HEK293T (cell line): Measurements from ENCODE around the gene SH3BP5.

Experiments used
- CTCF ChIA-PET: fragments of 350-600 bp; formaldehyde crosslinking; extraction: SDS; loops from one replicate; lab custom pipeline; 2021; ENCODE audit warnings: antibody characterized with exemption, inconsistent platforms; lab: Yijun Ruan, JAX
- POLR2A ChIA-PET: fragments of 350-600 bp; formaldehyde crosslinking; extraction: SDS; loops from one replicate; lab custom pipeline; 2020; ENCODE audit warnings: antibody characterized with exemption, inconsistent platforms; lab: Yijun Ruan, JAX
- DNase-seq: peaks from one replicate; pipeline ENCODE4 v3.0.0; 2012; ENCODE audit warnings: mixed read lengths; ENCODE audit errors: extremely low spot score
- ARNT ChIP-seq: fragments of 450-650 bp; IDR thresholded peaks from 2 replicates; pipeline ENCODE4 v1.6.1; 2017; ENCODE audit warnings: mild to moderate bottlenecking
- BHLHE40 ChIP-seq: fragments of 450-650 bp; IDR thresholded peaks from 2 replicates; pipeline ENCODE4 v1.6.1; 2016; ENCODE audit warnings: mild to moderate bottlenecking, moderate library complexity, borderline replicate concordance
- CTBP1 ChIP-seq: fragments of 450-650 bp; IDR thresholded peaks from 2 replicates; pipeline ENCODE4 v1.6.1; 2016; ENCODE audit warnings: borderline replicate concordance
- ELF4 ChIP-seq: fragments of 450-650 bp; IDR thresholded peaks from 2 replicates; pipeline ENCODE4 v1.6.1; 2017; ENCODE audit warnings: antibody characterized with exemption
- FOXA1 ChIP-seq: fragments of 450-650 bp; IDR thresholded peaks from 2 replicates; pipeline ENCODE4 v1.6.1; 2016; ENCODE audit warnings: mild to moderate bottlenecking
- FOXK2 ChIP-seq: fragments of 450-650 bp; IDR thresholded peaks from 2 replicates; pipeline ENCODE4 v1.6.1; 2016; ENCODE audit warnings: mild to moderate bottlenecking
- FOXM1 ChIP-seq: fragments of 450-650 bp; IDR thresholded peaks from 2 replicates; pipeline ENCODE4 v1.6.1; 2017; ENCODE audit warnings: mild to moderate bottlenecking, borderline replicate concordance
- HDGF ChIP-seq: fragments of 450-650 bp; IDR thresholded peaks from 2 replicates; pipeline ENCODE4 v1.6.1; 2017; ENCODE audit warnings: antibody characterized with exemption, borderline replicate concordance
- L3MBTL2 ChIP-seq: fragments of 450-650 bp; conservative IDR thresholded peaks from 2 replicates; pipeline ENCODE4 v1.6.1; 2016; ENCODE audit warnings: mild to moderate bottlenecking
- LEF1 ChIP-seq: fragments of 450-650 bp; IDR thresholded peaks from 2 replicates; pipeline ENCODE4 v1.6.1; 2017; ENCODE audit warnings: mild to moderate bottlenecking, borderline replicate concordance
- NFRKB ChIP-seq: fragments of 450-650 bp; IDR thresholded peaks from 2 replicates; pipeline ENCODE4 v1.6.1; 2016; ENCODE audit warnings: mild to moderate bottlenecking, moderate library complexity
- SP1 ChIP-seq: fragments of 450-650 bp; IDR thresholded peaks from 2 replicates; pipeline ENCODE4 v1.6.1; 2017
- SUZ12 ChIP-seq: fragments of 450-650 bp; IDR thresholded peaks from 2 replicates; pipeline ENCODE4 v1.6.1; 2016; ENCODE audit warnings: mild to moderate bottlenecking
- TARDBP ChIP-seq: fragments of 450-650 bp; IDR thresholded peaks from 2 replicates; pipeline ENCODE4 v1.6.1; 2016
- ZNF384 ChIP-seq: fragments of 450-650 bp; IDR thresholded peaks from 2 replicates; pipeline ENCODE4 v1.6.1; 2016
- TF ChIP-seq, protein P1 (sequence below): fragments of 450-650 bp; IDR thresholded peaks from 2 replicates; pipeline ENCODE4 v1.6.1; 2016

Gene SH3BP5

DNA sequence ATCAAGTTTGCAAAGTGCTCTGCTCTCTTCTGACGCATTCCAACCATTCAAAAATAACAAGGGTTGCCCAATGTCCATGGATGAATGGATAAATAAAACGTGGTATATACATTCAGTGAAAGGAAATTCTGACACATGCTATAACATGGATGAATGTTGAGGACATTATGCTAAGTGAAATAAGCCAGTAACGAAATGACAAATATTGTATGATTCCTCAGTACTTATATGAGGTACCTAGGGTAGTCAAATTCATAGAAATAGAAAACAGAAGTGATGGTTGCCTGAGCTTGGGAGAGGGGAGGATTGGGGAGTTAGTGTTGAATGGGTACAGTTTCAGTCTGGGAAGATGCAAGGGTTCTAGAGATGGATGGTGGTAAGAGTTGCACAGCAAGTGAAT, 33.9 kb downstream of the SH3BP5 start:
- TF ChIP-seq SUZ12 (no peak), TARDBP (no peak), ELF4 (no peak), SP1 (no peak), FOXM1 (no peak), ARNT (no peak), BHLHE40 (no peak), HDGF (no peak), FOXA1 (no peak), ZNF384 (no peak), LEF1 (no peak), L3MBTL2 (no peak), NFRKB (no peak), FOXK2 (no peak), CTBP1 (no peak)
- TF ChIP-seq, protein P1, sequence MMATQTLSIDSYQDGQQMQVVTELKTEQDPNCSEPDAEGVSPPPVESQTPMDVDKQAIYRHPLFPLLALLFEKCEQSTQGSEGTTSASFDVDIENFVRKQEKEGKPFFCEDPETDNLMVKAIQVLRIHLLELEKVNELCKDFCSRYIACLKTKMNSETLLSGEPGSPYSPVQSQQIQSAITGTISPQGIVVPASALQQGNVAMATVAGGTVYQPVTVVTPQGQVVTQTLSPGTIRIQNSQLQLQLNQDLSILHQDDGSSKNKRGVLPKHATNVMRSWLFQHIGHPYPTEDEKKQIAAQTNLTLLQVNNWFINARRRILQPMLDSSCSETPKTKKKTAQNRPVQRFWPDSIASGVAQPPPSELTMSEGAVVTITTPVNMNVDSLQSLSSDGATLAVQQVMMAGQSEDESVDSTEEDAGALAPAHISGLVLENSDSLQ = no peak
- CTCF ChIA-PET = no interaction called here
- POLR2A ChIA-PET = no interaction called here
- no peak for DNase-seq

DNA sequence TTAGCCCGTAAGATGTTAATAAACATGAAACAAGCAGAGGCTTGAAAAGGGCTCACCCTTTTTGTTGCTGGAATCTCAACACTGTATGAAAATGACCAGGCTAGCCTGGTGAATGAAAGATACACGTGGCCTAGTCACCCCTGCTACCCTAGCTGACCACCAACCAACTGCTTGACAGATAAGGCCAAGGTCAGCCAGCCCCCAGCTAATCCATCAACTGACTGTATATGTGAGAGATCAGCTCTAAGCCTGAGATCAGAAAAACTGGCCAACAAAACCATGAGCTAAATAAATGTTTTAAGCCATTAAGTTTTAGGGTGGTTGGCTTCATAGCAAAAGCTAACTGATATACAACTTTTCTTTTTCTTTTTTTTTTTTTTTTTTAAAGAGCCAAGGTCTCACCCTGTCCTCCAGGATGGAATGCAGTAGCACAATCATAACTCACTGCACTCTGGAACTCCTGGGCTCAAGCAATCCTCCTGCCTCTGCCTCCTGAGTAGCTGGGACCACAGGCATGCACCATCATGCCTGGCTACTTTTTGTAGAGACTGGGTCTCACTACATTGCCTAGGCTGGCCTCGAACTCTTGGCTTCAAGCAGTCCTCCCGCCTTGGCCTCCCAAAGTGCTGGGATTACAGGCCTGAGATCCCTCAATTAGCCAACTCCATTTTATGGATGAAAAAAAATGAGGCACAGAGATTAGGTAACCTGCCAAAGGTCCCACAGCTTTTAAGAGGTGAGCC, 34.6 kb downstream of the SH3BP5 start:
- POLR2A ChIA-PET = no interaction called here
- CTCF ChIA-PET = no interaction called here
- TF ChIP-seq FOXM1 (no peak), L3MBTL2 (no peak), ZNF384 (no peak), CTBP1 (no peak), HDGF (no peak), ELF4 (no peak), LEF1 (no peak), SP1 (no peak), TARDBP (no peak), FOXK2 (no peak), NFRKB (no peak), FOXA1 (no peak), BHLHE40 (no peak), ARNT (no peak), SUZ12 (no peak)
- TF ChIP-seq, protein P1 = no peak
- no peak for DNase-seq

DNA sequence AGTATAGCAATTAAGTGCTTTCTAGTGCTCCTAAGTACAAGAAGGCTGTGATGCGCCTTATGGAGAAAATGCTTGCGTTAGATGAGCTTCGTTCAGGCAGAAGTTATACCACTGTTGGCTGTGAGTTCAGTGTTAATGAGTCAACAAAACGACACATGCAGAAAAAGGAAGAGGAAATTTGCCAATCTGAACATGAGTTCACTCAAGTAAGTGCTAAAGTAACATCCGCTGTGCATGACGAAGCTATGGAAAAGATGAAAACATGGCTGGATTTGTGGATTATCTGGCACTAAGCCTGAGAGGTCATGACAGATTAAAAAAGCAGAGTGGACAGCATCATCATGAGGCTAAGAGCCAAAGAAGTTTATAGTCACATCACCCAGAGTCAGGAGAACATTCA, 36.9 kb downstream of the SH3BP5 start:
- ChIA-PET CTCF (no interaction called here), POLR2A (no interaction called here)
- DNase-seq = no peak
- no peak for TF ChIP-seq ARNT
- no peak for TF ChIP-seq NFRKB
- no peak for TF ChIP-seq SUZ12
- TF ChIP-seq L3MBTL2 = no peak
- no peak for TF ChIP-seq HDGF
- TF ChIP-seq LEF1 = no peak
- no peak for TF ChIP-seq FOXK2
- TF ChIP-seq CTBP1 = no peak
- no peak for TF ChIP-seq FOXA1
- no peak for TF ChIP-seq BHLHE40
- TF ChIP-seq SP1 = no peak
- TF ChIP-seq TARDBP = no peak

DNA sequence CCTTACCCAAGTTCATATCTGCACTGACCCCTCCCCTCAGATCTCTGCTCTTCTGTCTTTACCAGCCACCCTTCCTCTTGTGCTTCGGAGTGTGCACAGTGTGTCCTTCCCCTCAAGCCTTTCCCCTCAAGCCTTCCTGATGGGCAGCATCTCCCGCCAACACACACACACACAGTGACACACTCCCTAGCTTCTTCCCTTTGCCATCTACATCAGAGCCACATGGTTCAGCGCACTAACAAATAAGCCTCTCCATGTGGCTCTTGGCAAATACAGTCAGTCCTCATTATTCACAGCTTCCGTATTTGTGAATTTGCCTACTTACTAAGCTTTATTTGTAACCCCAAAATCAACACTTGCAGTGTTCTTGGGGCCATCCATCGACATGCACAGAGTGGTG, 37.5 kb downstream of the SH3BP5 start:
- no peak for DNase-seq
- ChIA-PET POLR2A (no interaction called here), CTCF (no interaction called here)
- TF ChIP-seq CTBP1 = no peak
- TF ChIP-seq ARNT = no peak
- TF ChIP-seq FOXA1 = no peak
- no peak for TF ChIP-seq L3MBTL2
- TF ChIP-seq FOXM1 = no peak
- no peak for TF ChIP-seq HDGF
- no peak for TF ChIP-seq FOXK2
- TF ChIP-seq ELF4 = no peak; the same call in 1 of the 2 replicates
- no peak for TF ChIP-seq SUZ12
- no peak for TF ChIP-seq SP1

DNA sequence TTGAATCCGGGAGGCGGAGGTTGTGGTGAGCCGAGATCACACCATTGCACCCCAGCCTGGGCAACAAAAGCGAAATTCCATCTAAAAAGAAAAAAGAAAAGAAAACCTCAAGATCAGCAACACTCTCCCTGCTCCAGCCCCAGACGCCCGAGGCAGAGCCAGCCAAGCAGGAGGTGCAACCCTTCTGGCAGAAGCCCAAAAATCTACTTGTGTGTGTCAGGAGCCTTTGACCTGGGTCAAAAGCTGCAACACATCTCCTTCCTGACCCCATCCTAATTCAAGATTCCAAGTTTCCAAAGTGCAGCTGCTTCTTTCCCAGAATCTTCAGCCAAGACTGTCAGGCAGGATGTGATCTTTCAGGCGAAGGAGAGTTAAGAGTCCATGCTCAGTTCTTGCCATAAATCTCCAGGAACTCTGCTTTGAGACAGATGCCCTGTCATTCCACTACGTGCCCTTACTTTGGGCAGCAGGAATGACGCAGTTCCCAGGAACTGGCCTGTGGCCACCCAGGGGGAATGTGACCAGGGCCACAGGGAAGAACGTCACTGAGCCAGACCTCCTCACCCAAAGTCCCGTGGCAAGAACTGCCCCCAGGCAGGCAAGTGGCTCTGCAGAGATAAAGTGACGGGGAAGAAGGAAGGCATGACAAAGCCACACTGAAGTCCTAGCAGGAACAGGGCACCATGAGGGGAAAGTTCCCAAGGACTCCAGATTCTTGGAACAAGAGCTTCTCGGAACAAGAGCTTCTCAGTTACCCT, 39.4 kb downstream of the SH3BP5 start:
- TF ChIP-seq, protein P1 = no peak
- no peak for TF ChIP-seq HDGF
- no peak for TF ChIP-seq ARNT
- TF ChIP-seq LEF1 = no peak
- no peak for TF ChIP-seq NFRKB
- no peak for TF ChIP-seq ZNF384
- ChIA-PET CTCF (no interaction called here), POLR2A (interaction anchor here (0.9 kb wide), 1 partner anchor 14 kb away, joined by 3 read pairs; no protein-coding TSS in a partner anchor)
- DNase-seq = no peak
